Mesenteric fat pad (tissue), 1 donor: ENCODE measurements around the gene TCP11. TPM values are rescaled to one million over a fixed set of nuclear protein-coding genes. Genes with fewer than 3 reads are reported as not detected.

Experiments used
- total RNA-seq: library from RNA; stranded (reverse); fragmentation: NEBNext Ultra II Directional; extraction: Animal tissue kit (Norgen Biotek cat#: 25700); gene quantifications from one replicate; pipeline ENCODE4 v1.2.1, GENCODE V29; 2021
- donor health status: DM: yes; HTN: yes; CAD: no.

TCP11 gene
- total RNA-seq, 1 donor from 2014 or later: not detected

Other genes with a start within 250 kb of the TCP11 start
- gene SCUBE3, start 72.6 kb upstream of the TCP11 start, total RNA-seq: 0.22 TPM
- 24.5 TPM for gene ZNF76, start 118.4 kb upstream of the TCP11 start, total RNA-seq
- 7.8 TPM for gene DEF6, start 156.5 kb upstream of the TCP11 start, total RNA-seq
- 17.5 TPM for gene PPARD, start 201.2 kb upstream of the TCP11 start, total RNA-seq